ENCODE data around the gene SUN1.
"Not testable (repeated sequence)": the region's sequence is repeated elsewhere in the genome, so short reads cannot be mapped to it uniquely, and the experiment has no call there.

SUN1 gene, protein sequence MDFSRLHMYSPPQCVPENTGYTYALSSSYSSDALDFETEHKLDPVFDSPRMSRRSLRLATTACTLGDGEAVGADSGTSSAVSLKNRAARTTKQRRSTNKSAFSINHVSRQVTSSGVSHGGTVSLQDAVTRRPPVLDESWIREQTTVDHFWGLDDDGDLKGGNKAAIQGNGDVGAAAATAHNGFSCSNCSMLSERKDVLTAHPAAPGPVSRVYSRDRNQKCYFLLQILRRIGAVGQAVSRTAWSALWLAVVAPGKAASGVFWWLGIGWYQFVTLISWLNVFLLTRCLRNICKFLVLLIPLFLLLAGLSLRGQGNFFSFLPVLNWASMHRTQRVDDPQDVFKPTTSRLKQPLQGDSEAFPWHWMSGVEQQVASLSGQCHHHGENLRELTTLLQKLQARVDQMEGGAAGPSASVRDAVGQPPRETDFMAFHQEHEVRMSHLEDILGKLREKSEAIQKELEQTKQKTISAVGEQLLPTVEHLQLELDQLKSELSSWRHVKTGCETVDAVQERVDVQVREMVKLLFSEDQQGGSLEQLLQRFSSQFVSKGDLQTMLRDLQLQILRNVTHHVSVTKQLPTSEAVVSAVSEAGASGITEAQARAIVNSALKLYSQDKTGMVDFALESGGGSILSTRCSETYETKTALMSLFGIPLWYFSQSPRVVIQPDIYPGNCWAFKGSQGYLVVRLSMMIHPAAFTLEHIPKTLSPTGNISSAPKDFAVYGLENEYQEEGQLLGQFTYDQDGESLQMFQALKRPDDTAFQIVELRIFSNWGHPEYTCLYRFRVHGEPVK

DNA sequence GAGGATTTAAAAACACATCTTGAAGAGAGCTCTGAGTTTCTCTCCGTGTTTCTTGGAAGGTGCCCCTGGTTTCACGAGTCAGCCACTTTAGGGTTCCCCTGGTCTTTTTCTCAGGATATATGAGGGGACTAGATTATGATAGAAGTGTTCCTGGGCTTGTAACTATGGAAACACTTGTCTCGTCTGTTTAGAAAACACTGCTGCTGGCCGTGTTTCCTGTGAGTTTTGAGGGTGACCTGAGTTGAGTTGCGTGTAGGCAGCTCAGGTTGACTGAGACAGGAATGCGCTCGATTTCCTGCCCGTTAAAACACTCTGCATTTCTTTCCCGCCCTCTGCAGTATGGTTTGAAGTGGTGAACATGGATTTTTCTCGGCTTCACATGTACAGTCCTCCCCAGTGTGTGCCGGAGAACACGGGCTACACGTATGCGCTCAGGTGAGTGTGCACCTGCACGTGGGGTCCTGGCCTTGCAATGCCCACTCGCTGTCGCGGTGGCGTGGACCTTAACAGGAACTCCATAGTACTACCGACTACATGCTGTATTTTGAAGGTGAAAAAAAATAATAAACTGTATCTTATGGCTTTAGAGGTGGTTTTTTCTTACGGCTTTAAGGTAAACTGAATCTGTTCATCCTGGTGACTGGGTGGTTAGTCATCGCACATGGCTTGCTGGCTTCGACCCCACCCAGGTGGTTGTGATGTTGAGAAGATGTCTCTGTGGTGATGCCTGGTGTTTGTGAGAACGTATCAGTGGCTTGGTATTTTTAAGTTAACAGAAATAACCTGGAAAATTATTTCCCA is at the start of gene SUN1:
SUN1 (plus strand) TSS at position 310 of the 801 bp plus-strand sequence; CDS start at position 359, 49 bp downstream.
- DNase-seq (ENCODE audit: low read depth) = peak; percentile 54

DNA sequence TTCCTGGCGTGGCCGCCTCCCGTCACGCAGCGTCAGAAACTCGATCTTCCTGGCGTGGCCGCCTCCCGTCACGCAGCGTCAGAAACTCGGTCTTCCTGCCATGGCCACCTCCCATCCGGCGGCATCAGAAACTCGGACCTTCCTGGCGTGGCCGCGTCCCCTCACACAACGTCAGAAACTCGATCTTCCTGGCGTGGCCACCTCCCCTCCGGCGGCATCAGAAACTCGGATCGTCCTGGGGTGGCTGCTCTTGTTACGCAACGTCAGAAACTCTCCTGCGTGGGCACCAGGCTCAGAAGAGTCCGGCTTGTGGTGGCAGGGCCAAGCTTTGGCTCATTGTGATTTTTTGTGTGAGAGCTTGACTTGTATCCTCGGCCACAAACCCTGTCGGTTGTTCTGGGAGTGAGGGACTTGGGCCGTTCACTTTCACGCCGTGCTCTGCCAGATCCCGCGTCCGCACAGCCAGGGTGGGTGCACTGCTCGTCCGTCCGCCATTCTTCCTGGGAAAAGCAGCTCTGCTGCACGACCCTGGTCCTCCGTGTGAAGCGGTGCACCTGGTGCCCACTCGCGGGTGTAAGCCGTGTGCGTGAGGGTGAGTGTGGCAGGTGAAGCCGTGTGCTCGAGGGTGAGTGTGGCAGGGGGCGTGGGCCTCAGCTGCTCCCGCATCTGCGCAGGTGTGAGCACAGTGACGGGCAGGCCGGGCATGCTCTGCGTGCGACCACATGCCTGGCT is 49.4 kb upstream of the SUN1 start:
- DNase-seq (ENCODE audit: low read depth) = no peak

DNA sequence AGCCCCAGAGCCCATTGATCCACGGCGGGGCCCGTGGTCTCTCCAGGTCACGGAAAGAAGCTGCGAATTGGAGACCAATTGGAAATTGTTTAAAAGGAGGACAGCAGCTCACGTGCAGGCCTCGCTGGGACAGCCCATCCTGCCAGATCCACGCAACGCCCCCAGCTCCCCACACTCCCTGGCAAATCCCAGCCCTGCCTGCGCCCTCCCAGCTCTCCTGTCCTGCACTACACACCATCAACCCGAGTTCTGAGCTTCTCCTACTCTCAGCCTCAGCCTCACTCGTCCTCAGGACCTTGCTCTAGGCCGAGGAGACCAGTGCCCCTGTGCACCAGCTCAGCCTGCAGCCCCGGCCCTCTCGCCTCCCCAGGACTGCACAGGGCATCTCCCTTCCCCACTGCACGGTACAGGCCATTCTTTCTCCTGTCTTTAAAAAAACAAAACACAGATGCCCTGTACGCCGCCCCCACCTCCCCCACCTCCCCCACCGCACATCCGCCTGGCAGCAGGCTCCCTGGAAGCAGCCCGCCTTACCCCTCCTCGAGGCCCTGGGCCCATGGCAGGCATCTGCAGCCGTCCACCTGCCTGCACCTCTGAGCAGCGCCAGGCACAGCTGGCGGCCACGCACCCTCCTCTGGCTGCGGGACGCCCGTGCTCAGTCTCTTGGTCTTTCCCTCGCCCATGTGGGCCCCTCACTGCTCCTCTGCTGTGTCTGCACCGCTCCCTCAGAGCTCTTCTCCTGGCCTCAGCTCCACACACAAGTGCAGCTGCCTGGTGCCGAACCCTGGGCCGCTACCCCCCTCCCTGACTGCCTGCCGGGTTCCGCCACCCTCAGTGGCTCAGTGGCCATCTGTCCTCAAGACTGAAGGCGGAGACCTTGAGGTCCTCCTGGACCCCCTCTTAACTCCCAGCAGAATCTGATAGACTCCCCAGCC is 48.5 kb upstream of the SUN1 start:
- DNase-seq (ENCODE audit: low read depth) = no peak

DNA sequence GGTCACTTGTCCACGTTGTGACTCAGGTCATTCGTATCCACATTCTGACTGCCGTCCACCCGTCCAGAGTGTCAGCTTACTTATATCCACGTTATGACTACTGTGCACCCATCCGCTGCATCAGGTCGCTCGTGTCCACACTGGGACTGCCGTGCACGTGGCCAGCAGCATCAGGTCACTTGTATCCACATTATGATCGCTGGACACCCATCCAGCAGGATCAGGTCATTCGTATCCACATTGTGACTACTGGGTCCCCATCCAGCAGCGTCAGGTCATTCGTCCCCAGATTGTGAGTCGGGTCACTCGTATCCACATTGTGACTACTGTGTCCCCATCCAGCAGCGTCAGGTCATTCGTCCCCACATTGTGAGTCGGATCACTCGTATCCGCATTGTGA is 47.3 kb upstream of the SUN1 start:
- DNase-seq (ENCODE audit: low read depth) = no peak

DNA sequence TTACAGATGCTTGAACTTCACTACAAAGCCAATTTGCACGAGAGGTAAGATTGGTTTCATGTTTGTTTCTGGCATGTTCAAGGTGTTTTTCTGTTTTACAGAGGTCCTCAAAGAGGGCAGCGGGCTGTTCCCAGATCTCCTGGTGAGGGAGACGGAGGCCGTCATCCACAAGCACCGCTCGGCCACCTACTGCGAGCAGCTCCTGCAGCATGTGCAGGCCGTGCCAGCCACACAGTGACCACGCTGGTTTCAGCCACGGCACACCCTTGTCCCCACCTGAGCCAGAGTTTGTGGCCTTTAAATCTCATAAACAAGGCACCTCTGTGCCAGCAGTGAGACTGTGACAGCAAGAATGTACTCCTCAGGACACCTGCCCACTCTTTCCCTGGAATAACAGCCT is 46.9 kb upstream of the SUN1 start:
- no peak for DNase-seq (ENCODE audit: low read depth)

DNA sequence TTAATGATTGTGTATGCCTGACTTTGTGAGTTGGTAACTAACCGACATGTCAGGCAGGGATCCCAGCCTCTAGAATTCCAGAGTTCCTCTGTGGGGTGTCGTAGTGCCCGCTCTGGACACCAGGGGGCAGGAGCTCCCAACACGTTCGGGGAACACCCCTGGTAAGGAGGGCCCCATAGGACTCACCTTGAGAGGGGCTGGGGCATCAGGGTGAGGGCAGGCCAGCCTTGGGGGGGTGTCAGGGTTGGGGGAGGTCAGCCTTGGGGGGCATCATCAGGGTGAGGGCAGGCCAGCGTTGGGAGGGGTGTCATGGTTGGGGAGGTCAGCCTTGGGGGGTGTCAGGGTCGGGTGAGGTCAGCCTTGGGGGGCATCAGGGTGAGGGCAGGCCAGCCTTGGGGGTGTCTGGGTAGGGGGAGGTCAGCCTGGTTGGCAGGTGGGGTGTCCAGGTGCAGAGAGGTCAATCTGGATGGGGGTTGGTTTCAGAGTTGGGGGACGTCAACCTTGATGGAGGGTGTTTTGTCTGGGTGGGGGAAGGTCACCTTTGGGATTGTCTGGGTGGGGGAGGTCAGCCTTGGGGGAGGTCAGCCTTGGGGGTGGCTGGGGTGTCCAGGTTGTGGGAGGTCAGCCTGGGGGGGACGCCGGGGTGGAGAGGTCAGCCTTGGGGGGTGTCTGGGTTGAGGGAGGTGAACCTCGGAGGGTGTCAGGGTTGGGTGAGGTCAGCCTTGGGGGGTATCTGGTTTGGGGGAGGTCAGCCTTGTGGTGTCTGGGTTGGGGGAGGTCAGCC is 45.6 kb upstream of the SUN1 start:
- peak; percentile 64 for DNase-seq (ENCODE audit: low read depth)

DNA sequence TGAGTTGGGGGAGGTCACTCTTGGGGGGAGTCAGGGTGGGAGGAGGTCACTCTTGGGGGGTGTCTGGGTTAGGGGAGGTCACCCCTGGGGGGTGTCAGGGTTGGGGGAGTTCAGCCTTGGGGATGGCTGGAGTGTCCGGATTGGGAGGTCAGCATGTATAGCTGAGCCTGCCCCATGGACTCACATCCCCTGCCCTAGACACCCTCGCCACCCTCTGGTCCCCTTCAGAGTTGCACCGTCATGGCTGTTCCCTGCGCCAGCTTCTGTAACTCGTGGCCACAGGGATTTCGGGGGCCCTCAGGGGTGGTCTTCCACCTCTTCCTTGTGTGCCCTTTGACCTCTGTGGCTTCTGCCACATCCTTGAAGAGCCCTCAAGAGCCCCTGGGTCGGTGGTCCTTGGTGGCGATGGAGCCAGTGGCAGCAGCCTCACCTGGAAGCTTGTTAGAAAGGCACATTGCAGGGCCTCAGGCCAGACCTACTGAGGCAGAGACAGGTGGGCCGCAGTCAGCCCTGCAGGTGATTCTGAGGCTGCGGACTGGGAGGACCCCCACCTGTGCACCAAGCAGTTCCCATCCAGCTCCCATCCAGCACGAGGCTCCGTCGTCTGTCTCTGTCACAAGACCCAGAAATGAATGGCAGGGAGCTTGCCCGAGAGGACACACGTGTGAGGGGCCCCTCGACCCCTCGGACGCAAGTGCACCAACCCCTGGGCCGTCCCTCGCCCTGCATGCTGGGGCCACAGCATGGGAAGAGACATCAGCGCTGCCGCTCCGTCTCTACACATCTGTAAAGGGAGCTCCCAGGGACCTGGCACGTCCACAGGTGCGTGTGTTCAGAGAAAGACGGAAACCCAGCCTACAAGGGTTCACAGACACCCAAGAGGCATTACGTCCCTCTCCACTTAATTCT is 44.7 kb upstream of the SUN1 start:
- DNase-seq (ENCODE audit: low read depth) = no peak

DNA sequence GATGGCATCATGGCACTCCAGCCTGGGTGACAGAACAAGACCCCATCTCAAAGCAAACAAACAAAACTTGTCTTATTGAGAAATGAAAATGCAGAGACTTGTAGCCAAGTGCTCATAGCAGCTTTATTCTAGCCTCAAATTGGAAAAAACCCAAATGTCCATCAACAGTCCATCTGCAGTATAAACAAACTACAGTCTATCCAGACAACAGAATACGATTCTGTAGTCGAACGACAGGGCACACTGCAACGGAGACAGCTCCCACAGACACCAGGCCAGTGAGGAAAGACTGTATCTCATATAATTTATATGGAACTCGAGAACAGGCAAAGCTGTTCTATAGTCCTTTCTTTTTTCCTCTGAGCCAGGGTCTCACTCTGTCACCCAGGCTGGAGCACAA is 40.8 kb upstream of the SUN1 start:
- DNase-seq (ENCODE audit: low read depth) = no peak

DNA sequence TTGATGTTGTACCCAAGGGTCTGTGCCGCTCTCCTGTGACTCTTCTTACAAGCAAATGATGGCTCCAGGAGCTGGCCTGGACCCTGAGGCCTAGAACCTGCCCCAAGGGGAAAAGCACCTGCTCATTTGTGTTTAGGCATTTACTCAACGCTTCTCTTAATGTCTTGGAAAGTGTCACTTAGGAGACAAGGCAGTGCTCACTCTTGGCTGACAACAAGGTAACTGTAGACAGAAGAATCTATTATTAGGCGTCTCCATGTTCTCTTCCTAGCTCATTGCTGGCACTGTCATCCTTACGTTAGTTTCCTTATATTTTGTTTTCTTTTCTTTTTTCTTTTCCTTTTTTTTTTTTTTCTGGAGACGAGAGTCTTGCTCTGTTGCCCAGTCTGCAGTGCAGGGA is 38.1 kb upstream of the SUN1 start:
- DNase-seq (ENCODE audit: low read depth) = no peak

DNA sequence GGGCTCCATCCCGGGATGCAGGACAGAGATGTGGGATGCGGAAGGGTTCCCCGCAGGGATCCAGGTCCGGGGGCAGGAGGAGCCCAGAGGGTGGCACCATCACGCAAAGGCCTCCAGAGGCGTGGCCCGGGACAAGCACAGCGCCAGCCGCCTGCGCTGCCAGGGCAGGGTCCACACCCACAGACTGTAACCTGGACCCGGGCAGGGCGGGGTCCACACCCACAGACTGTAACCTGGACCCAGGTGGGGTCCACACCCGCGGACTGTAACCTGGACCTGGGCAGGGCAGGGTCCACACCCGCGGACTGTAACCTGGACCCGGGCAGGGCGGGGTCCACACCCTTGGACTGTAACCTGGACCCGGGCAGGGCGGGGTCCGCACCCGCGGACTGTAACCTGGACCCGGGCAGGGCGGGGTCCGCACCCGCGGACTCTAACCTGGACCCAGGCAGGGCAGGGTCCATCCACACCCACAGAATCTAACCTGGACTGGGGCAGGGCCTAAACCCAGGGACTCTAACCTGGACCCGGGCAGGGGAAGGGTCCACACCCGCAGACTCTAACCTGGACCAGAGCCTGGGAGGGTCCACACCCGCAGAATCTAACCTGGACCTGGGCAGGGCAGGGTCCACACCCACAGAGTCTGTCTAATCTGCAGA is 37.5 kb upstream of the SUN1 start:
- no peak for DNase-seq (ENCODE audit: low read depth)

DNA sequence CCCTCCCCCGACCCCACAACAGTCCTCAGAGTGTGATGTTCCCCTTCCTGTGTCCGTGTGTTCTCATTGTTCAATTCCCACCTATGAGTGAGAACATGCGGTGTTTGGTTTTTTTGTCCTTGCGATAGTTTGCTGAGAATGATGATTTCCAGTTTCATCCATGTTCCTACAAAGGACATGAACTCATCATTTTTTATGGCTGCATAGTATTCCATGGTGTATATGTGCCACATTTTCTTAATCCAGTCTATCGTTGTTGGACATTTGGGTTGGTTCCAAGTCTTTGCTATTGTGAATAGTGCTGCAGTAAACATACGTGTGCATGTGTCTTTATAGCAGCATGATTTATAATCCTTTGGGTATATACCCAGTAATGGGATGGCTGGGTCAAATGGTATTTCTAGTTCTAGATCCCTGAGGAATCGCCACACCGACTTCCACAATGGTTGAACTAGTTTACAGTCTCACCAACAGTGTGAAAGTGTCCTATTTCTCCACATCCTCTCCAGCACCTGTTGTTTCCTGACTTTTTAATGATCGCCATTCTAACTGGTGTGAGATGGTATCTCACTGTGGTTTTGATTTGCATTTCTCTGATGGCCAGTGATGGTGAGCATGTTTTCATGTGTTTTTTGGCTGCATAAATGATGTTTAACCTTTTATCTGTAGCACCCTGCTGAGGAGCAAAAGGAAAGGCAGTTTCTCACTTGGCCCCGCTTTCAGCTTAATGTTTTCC is 35.7 kb upstream of the SUN1 start:
- not testable (repeated sequence) for DNase-seq (ENCODE audit: low read depth)

DNA sequence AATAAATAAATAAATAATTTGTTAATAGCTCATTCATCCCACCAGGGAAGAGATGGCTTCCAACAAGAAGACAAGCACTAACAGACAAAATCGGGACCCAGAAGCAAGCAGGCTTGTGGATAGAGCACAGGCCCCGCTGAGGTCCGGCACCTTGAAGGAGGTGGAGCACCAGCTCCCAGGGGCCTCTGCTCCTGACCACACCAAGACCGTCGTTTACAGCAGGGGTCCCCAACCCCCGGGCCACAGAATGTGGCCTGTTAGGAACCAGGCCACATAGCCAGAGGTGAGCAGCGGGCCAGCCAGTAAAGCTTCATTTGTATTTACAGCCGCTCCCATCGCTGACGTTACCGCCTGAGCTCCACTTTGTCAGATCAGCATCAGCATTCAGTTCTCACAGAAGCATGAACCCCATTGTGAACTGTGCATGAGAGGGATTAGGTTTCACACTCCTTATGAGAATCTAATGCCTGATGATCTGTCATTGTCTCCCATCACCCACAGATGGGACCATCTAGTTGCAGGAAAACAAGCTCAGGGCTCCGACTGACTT is 33.3 kb upstream of the SUN1 start:
- no peak for DNase-seq (ENCODE audit: low read depth)

DNA sequence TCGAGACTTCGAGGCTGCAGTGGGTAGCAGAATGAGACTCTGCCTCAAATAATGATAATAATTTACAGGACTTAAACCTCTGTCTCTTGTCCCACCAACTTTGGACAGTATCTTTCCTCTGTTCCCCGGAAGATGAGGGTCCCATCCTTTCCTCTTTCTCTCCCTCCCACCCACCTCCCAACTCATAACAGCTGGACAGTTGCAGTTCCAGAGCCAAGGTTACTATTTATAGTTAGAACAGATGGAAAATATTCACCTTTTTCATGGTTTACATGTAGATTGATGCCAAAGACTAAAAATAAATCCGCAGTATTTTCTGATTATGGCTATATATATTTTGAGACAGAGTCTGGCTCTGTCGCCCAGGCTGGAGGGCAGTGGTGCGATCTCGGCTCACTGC is 31.6 kb upstream of the SUN1 start:
- DNase-seq (ENCODE audit: low read depth) = no peak

DNA sequence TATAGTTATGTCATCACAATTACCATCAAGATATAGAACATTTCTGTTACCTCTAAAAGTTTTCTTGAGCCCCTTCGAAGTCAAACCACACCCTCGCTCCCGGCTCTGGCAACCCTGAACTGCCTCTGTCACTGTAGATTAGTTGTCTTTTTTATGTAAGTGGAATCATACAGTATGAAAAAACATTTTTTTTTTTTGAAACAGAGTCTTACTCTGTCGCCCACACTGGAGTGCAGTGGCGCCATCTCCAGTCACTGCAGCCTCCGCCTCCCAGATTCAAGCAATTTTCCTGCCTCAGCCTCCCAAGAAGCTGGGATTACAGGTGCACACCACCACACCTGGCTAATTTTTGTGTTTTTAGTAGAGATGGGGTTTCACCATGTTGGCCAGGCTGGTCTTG is 30.9 kb upstream of the SUN1 start:
- not testable (repeated sequence) for DNase-seq (ENCODE audit: low read depth)

DNA sequence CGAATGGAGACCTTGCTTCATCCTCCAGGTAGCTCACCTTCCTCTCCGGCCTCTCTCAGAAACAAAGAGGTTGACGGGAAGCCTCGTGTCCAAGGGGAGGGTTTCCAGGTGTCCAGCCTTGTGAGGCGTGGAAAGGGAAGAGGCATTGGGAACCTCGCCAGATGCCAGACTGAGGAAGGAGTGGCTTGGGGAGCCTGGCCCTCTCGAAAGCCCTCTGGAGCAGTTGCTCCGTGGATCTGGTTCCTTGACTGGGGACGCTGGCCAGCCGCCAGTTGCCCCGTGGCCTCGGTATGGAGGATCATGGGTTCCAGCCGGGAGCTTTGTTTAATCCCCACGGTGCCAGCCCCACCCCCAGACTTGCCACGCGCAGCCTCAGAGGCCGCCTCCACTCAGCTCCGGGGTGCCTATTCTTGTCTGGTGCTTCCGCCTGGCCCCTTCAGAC is 30.3 kb upstream of the SUN1 start:
- no peak for DNase-seq (ENCODE audit: low read depth)

DNA sequence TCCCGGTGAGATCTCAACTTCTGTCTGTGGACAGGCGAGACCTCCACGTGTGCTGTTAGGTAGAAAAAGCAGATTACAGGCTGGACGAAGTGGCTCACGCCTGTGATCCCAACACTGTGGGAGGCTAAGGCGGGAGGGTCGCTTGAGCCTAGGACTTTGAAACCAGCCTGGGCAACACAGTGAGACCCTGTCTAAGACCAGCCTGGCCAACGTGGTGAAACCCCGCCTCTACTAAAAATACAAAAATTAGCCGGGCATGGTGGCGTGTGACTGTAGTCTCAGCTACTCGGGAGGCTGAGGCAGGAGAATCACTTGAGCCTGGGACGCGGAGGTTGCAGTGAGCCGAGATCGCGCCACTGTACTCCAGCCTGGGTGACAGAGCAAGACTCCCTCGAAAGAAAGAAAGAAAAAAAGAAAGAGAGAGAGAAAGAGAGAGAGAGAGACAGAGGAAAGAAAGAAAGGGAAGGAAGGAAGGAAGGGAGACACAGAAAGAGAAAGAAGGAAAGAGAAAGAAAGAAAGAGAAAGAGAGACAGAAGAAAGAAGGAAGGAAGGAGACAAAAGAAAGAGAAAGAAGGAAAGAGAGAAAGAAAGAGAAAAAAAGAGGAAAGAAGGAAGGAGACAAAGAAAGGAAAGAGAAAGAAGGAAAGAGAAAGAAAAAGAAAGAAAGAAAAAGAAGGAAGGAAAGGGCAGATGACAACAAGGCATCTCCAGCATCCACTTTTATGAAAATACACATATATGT is 29.6 kb upstream of the SUN1 start:
- no peak for DNase-seq (ENCODE audit: low read depth)

DNA sequence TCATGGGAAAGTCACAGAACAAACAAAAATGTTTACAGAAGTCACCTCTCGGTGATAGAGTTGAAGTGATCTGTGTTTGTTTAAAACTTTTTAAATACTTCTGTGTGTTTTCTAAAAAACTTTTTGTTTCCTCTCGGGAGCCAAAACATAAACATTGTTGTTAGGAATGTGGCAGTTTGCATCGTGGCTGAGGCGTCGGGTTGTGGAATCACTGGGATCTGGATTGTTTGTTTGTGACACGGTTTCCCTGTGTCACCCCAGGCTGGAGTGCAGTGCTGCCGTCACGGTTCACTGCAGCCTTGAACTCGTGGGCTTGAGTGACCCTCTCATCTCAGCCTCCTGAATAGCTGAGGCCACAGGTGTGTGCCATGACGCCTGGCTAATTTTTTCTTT is 29.0 kb upstream of the SUN1 start:
- no peak for DNase-seq (ENCODE audit: low read depth)

Measured in stimulated activated CD8-positive, alpha-beta memory T cell treated with anti-CD3 and anti-CD28 coated beads, Interleukin-15, amount 100 ng/mL, for 1 hour (primary cell).